DOHH2 (cell line): Measurements from ENCODE around the gene GNS.

Experiments
- H3F3A ChIP-seq: fragments of 200-600 bp; sonication (generic), shearing (Covaris generic); 2 replicates; pipeline ENCODE4 v1.6.0; 2016; ENCODE audit warnings: antibody characterized with exemption, mild to moderate bottlenecking; ENCODE audit not compliant: control insufficient read depth, insufficient read depth
- H3K27ac ChIP-seq: fragments of 200-600 bp; sonication (generic); 2 replicates; pipeline ENCODE4 v1.5.1; 2014; ENCODE audit warnings: low read depth, mild to moderate bottlenecking, low read length, moderate library complexity
- H3K27me3 ChIP-seq: fragments of 200-600 bp; sonication (generic); 2 replicates; pipeline ENCODE4 v1.6.1; 2014; ENCODE audit warnings: mild to moderate bottlenecking, low read length, mixed read lengths; ENCODE audit not compliant: control insufficient read depth
- H3K36me3 ChIP-seq: fragments of 200-600 bp; sonication (generic); 2 replicates; pipeline ENCODE4 v1.6.1; 2014; ENCODE audit warnings: mild to moderate bottlenecking, low read length, moderate library complexity, mixed read lengths; ENCODE audit not compliant: control insufficient read depth
- H3K4me1 ChIP-seq: fragments of 200-600 bp; sonication (generic); 2 replicates; pipeline ENCODE4 v1.6.1; 2014; ENCODE audit warnings: mild to moderate bottlenecking, low read length, mixed read lengths; ENCODE audit not compliant: control insufficient read depth
- H3K4me2 ChIP-seq: fragments of 200-600 bp; sonication (generic); 2 replicates; pipeline ENCODE4 v1.6.0; 2014; ENCODE audit warnings: mild to moderate bottlenecking, low read length, moderate library complexity
- H3K4me3 ChIP-seq: fragments of 200-600 bp; sonication (generic); 2 replicates; pipeline ENCODE4 v1.5.1; 2014; ENCODE audit warnings: mild to moderate bottlenecking, low read length, mixed read lengths
- H3K79me2 ChIP-seq: fragments of 200-600 bp; sonication (generic); 2 replicates; pipeline ENCODE4 v1.6.1; 2014; ENCODE audit warnings: mild to moderate bottlenecking, low read length, mixed read lengths; ENCODE audit not compliant: control insufficient read depth
- H3K9me2 ChIP-seq: fragments of 200-600 bp; sonication (generic); replicated peaks from 2 replicates; pipeline ENCODE4 v1.6.1; 2014; ENCODE audit warnings: mild to moderate bottlenecking, low read length, mixed read lengths; ENCODE audit not compliant: control insufficient read depth
- H3K9me3 ChIP-seq: fragments of 200-600 bp; sonication (generic); 2 replicates; pipeline ENCODE4 v1.6.1; 2014; ENCODE audit warnings: antibody characterized with exemption, low read length, mixed read lengths; ENCODE audit not compliant: control insufficient read depth, insufficient read depth
- H4K20me1 ChIP-seq: fragments of 200-600 bp; sonication (generic); 2 replicates; pipeline ENCODE4 v1.6.0; 2014; ENCODE audit warnings: low read depth, mild to moderate bottlenecking, antibody characterized with exemption, low read length, moderate library complexity; ENCODE audit not compliant: control insufficient read depth, insufficient read depth
- CTCF ChIP-seq: fragments of 200-600 bp; sonication (generic); IDR thresholded peaks from one replicate; pipeline ENCODE4 v1.5.1; 2014; ENCODE audit warnings: antibody characterized with exemption, mild to moderate bottlenecking, low read depth, low read length; ENCODE audit not compliant: poor library complexity, severe bottlenecking
- EZH2phosphoT487 ChIP-seq: fragments of 200-600 bp; sonication (generic); IDR thresholded peaks from 2 replicates; pipeline ENCODE4 v1.6.1; 2017; ENCODE audit warnings: borderline replicate concordance, mild to moderate bottlenecking, antibody characterized with exemption, low read length, moderate library complexity, mixed read lengths

Gene GNS

GRCh38 chr12:64701283-64701682, 57.9 kb downstream of the GNS start:
- no peaks in the 10 kb centered on the region for H4K20me1 ChIP-seq
- H3K4me3 ChIP-seq = no peak overlapping the region
- H3K4me1 ChIP-seq = peaks cover 3% of the 10 kb centered on the region; the same call in 1 of the 2 replicates
- no peak overlapping the region for H3K27ac ChIP-seq
- no peaks in the 10 kb centered on the region for H3K9me2 ChIP-seq
- TF ChIP-seq CTCF (no peak), EZH2phosphoT487 (no peak)
- no peaks in the 10 kb centered on the region for H3K79me2 ChIP-seq
- H3K4me2 ChIP-seq = no peak overlapping the region
- H3F3A ChIP-seq = peaks cover 11% of the 10 kb centered on the region
- H3K36me3 ChIP-seq = peaks cover 20% of the 10 kb centered on the region
- H3K27me3 ChIP-seq = no peaks in the 10 kb centered on the region
- no peaks in the 10 kb centered on the region for H3K9me3 ChIP-seq

GRCh38 chr12:64700532-64700931, 58.7 kb downstream of the GNS start:
- H3K36me3 ChIP-seq = peaks cover 21% of the 10 kb centered on the region

GRCh38 chr12:64699504-64700115, 59.6 kb downstream of the GNS start:
- peaks cover 14% of the 10 kb centered on the region for H3F3A ChIP-seq
- no peaks in the 10 kb centered on the region for H3K9me2 ChIP-seq
- peaks cover 30% of the 10 kb centered on the region for H3K36me3 ChIP-seq
- no peaks in the 10 kb centered on the region for H3K27me3 ChIP-seq
- peaks cover 3% of the 10 kb centered on the region; the same call in 1 of the 2 replicates for H3K4me1 ChIP-seq
- no peaks in the 10 kb centered on the region for H3K9me3 ChIP-seq
- H3K79me2 ChIP-seq = no peaks in the 10 kb centered on the region
- H4K20me1 ChIP-seq = no peaks in the 10 kb centered on the region
- no peak overlapping the region for H3K4me3 ChIP-seq
- H3K4me2 ChIP-seq = no peak overlapping the region
- TF ChIP-seq EZH2phosphoT487 (no peak), CTCF (no peak)
- H3K27ac ChIP-seq = no peak overlapping the region

More at GRCh38 chr12:64700532-64700931, 58.7 kb downstream of the GNS start:
- Histone ChIP-seq H3K4me1 (peaks cover 3% of the 10 kb centered on the region; the same call in 1 of the 2 replicates), H3K9me2 (no peaks in the 10 kb centered on the region), H3K27ac (no peak overlapping the region), H4K20me1 (no peaks in the 10 kb centered on the region), H3K9me3 (no peaks in the 10 kb centered on the region), H3K79me2 (no peaks in the 10 kb centered on the region), H3K4me2 (no peak overlapping the region), H3K27me3 (no peaks in the 10 kb centered on the region), H3K4me3 (no peak overlapping the region), H3F3A (peaks cover 14% of the 10 kb centered on the region)
- TF ChIP-seq EZH2phosphoT487 (no peak), CTCF (no peak)
